HK-2 (cell line): Measurements from ENCODE around the gene CRYGS.
A peak's percentile ranks its signal among the peaks of the same experiment; 100 is the strongest.
"Not testable (repeated sequence)": the region's sequence is repeated elsewhere in the genome, so short reads cannot be mapped to it uniquely, and the experiment has no call there.

Experiments used
- DNase-seq: peaks from one replicate; pipeline ENCODE4 v3.0.0-alpha.2; 2018; ENCODE audit not compliant: unreplicated experiment

Gene CRYGS

DNA sequence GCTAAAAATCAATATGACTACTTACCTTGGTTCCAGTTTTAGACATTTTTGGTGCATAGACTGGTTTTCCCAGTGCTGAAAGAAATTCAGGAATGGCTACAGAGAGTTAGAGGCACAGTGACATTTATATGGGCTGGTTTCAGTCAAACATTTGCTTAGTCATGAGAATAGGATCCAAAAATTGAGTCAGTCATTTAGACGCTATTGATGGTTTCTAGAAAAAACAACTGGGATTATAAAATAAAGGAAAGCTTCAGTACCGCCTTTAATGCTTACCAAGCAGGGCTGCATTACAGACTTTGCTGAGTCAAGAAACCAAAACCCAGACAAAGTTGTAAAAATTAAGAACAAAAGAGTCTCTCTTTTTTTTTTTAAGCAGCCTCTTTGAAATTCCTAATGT is at the start of gene CRYGS:
Gene CRYGS, minus strand, starts transcription at position 100 of the 400 bp plus-strand sequence. Its CDS starts 54 bp downstream, at position 46.
- no peak for DNase-seq

GRCh38 chr3:186593862-186594261 is 49.7 kb upstream of the CRYGS start:
- DNase-seq = no peak

DNA sequence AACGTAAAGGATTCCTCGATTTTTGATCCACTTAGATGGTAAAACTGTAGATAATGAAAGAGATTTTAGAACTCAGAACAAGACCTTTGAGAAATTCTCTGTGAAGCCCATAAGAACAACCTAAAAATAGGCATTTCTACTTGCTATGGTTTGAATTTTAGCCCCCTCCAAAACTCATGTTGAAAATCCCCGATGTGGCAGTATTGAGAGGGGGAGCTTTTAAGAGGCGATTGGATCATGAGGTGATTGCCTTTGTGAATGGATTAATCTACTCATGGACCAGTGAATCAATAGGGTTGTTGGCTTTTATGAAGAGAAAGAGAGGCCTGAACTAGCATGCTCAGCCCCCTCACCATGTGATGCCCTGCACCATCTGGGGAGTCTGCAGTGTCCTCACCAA is 48.5 kb upstream of the CRYGS start:
- no peak for DNase-seq

DNA sequence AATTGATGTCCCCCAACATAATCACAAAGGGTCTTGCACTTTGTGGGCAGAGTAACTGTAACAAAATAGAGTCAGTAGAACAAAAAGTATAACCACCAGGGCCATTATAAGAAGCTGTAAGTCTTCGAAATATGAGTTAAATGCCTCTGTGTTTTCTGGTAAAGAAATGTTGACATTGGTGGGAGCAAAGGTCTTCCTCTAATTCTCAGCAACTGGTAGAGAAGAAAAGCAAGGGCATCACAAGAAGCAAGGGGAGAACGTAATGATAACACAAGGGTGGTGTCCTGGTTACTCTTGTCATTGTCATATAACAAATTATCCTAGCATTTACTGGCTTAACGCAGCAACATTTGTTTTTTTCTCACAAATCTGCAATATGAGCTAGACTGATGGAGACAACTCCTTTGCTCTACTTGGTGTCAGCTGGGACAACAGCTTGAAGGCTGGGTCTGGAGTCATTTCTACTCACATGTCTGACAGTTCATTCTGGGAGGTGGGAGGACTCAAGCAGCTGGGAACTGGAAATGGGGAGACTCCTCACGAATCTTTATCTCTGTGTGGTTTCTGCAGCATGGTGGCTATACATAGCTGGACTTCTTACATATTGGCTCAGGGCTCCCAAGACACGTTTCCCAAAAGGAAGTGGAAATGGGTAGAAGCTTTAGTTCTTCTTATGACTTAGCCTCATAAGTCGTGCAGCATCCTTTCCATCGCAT is 46.6 kb upstream of the CRYGS start:
- DNase-seq = no peak

GRCh38 chr3:186589856-186590579 is 45.8 kb upstream of the CRYGS start:
- no peak for DNase-seq

GRCh38 chr3:186589121-186589520 is 44.9 kb upstream of the CRYGS start:
- DNase-seq = no peak

DNA sequence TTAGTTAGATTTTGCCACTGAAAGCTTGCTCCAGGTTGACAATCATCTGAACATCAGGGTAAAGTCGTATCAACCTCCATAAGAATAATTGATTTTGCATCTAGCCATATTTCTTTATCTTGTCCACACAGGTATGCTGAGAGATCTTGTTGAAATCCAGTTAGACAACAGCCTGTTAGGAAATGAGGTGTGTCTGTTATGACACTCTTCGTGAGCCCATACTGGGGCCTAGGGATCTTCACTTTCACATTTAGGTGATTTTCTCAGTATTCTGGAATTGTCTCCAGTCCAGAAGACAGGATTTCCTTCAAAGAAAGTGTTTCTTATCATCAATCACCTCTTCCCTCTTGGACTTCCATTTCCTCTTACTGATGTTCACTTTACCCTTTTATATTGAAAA is 44.5 kb upstream of the CRYGS start:
- no peak for DNase-seq

DNA sequence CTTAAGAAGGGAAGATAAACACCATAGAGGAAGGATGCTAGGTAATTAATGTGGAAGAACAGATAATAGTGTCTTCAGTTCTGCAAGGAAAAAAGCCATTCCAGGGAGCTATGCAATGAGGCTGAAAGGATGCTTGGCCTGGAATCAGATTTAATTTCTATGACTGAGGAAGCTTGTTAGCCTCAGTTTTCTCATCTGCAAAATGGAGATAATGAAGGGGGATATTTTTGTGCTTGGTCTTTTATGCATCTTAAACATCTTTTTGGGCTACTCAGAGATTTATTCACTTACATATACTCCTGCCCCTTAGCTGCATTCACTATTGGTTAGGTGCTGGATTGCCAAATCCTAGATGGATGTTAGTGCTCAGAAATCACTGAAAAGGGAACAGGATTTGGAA is 43.0 kb upstream of the CRYGS start:
- DNase-seq = no peak

DNA sequence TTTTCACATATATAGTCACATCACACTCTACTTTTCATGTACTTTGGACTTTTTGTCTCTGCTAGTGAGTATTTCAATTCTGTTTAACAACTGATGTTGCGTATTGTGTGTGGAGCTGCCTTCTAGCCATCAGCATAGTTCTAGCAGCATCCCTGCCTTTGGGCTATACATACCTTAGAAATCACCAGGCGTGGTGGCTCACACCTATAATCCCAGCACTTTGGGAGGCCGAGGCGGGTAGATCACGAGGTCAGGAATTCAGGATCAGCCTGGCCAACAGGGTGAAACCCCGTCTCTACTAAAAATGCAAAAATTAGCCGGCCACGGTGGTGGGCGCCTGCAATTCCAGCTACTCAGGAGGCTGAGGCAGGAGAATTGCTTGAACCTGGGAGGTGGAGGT is 42.1 kb upstream of the CRYGS start:
- DNase-seq = not testable (repeated sequence)

- no peak for DNase-seq
Measured at GRCh38 chr3:186583831-186584230, 39.7 kb upstream of the CRYGS start.

GRCh38 chr3:186582541-186582940 is 38.4 kb upstream of the CRYGS start:
- DNase-seq = no peak

GRCh38 chr3:186580785-186581184 is 36.6 kb upstream of the CRYGS start:
- no peak for DNase-seq

- no peak for DNase-seq
Measured at GRCh38 chr3:186577521-186577920, 33.3 kb upstream of the CRYGS start.

DNA sequence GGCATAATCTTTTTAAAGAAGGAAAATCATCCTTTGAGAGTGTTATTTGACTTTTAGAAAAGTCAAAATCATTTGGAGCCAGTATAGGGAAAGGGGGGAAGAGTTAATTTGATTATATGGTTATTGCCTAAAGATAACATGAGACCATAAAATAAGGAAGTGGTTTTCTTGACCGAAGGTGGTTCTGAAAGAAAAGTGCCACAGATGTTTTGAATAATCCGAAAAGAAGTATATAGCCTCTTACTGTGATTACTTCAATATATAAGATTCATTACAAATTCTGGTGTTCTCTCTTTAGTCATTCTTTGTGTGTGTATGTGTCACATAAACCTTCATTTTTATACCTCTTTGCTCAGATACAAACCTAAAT is 27.4 kb upstream of the CRYGS start:
- no peak for DNase-seq

GRCh38 chr3:186570941-186571643 is 26.9 kb upstream of the CRYGS start:
- DNase-seq = no peak

DNA sequence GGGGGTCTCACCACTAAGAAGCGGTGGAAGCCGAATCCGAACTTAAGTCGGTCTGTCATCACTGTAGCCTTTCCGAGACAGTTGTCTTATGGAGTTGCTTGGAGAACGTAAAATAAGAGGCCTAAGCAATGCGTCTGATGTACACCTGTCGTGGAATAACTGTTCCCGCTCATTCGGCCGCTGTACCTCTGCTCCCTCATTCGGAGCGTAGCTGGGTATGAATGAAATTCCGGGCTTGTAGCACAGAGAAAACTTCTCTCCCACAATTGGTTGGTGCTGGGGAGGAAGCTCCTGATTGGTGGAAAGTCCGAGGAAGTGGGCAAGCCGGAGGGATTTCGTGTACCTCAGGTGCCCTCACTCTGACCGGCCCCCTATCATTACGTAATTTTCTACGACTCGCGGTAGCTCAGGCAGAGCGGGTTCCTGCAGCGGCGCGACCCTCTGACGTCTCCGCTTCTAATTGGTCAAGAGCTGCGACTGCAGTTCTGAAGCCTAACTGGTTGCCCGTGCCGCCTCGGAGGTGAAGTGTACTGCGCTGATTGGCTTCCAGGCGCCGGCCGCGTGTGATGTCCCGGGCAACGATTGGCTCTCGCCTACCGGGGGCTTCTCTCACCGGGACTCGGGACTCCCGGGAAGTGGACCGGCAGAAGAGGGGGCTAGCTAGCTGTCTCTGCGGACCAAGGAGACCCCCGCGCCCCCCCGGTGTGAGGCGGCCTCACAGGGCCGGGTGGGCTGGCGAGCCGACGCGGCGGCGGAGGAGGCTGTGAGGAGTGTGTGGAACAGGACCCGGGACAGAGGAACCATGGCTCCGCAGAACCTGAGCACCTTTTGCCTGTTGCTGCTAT is 26.1 kb upstream of the CRYGS start, which contains the start of gene DNAJB11:
Gene DNAJB11, plus strand, starts transcription at position 625 of the 845 bp plus-strand sequence. Its CDS starts 178 bp downstream, at position 803.
- peak; percentile 99 for DNase-seq

- no peak for DNase-seq
Measured at GRCh38 chr3:186569779-186570095, 25.6 kb upstream of the CRYGS start.

- DNase-seq = not testable (repeated sequence)
Measured at GRCh38 chr3:186569361-186569760, 25.2 kb upstream of the CRYGS start.

GRCh38 chr3:186567072-186567921 is 23.1 kb upstream of the CRYGS start, which contains the start of gene TBCCD1:
Gene TBCCD1 (minus strand): TSS chr3:186567339. CDS start chr3:186564329, 3,010 bp downstream.
- DNase-seq = peak; percentile 98

DNA sequence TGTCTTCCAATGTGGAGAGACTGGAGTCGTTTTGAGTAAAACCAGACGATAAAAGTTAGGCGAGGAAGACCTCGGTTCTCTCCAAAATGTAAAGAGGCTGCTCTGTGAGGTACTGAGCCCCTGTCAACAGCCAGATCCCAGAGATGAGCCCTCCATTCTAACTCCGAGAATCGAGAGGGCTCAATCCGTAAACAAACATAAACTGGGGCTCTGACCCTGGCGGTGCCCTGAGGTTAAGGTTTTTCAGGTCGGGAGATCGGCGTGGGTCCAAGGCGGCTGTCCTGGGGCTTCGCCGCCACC is 22.5 kb upstream of the CRYGS start:
- DNase-seq = no peak

DNA sequence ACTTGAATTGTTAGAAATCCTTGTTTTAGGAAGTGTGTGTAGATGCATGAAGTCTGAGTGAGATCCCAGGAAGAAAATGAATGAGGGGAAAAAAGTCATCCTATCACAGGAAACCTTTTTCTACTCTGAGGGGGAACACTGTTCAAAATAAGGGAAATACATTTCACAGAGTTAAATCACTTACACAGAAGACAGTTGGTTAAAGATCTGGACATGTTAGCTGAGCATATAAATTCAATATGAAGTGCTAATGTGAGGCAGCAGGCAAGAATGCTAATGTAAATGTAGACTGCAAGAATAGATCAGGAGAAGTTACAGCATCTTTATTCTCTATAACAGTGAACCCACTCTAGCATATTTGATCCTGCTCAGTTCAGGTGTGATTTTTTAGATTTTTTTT is 20.4 kb upstream of the CRYGS start:
- DNase-seq = no peak
